Left ventricle myocardium inferior (tissue), 1 donor: ENCODE results near the gene EIF2B2. TPM values are rescaled to one million over a fixed set of nuclear protein-coding genes. Genes with fewer than 3 reads are reported as not detected.

Experiments
- DNase-seq: peaks from one replicate; pipeline ENCODE4 v3.0.0-alpha.2; 2020
- H3K27ac ChIP-seq: fragments of 200-600 bp; replicated peaks from 2 replicates; pipeline ENCODE4 v1.8.0; 2021
- H3K27me3 ChIP-seq: fragments of 200-600 bp; 2 replicates; pipeline ENCODE4 v1.8.0; 2021; ENCODE audit warnings: low read depth
- H3K36me3 ChIP-seq: fragments of 200-600 bp; 2 replicates; pipeline ENCODE4 v1.8.0; 2021
- H3K4me1 ChIP-seq: fragments of 200-600 bp; 2 replicates; pipeline ENCODE4 v1.8.0; 2021
- H3K4me3 ChIP-seq: fragments of 200-600 bp; 2 replicates; pipeline ENCODE4 v1.8.0; 2021; ENCODE audit warnings: mild to moderate bottlenecking, moderate library complexity
- H3K9me3 ChIP-seq: fragments of 200-600 bp; replicated peaks from 2 replicates; pipeline ENCODE4 v1.8.0; 2021
- CTCF ChIP-seq: fragments of 200-600 bp; IDR thresholded peaks from 2 replicates; pipeline ENCODE4 v1.8.0; 2021; ENCODE audit warnings: antibody characterized with exemption, mild to moderate bottlenecking, borderline replicate concordance
- intact Hi-C: fragments of 100-400 bp; cut with micrococcal nuclease; formaldehyde crosslinking; loops from one replicate; pipeline ENCODE4 v1.11.0; 2022
- total RNA-seq: library from RNA; stranded (reverse); fragmentation: NEBNext Ultra II Directional; extraction: Animal tissue kit (Norgen Biotek cat#: 25700); gene quantifications from one replicate; pipeline ENCODE4 v1.2.1, GENCODE V29; 2021
- donor health status: DM: no; HTN: yes; CAD: no; lungs with severe emphysema.

The EIF2B2 gene
- total RNA-seq, 1 donor from 2014 or later: 31.5 TPM

- Histone ChIP-seq H3K4me1 (peaks cover 54% of the 10 kb centered on the region), H3K27ac (peak overlapping the region; percentile 43)
- intact Hi-C loops: no loop called here
Measured at GRCh38 chr14:74979029-74979428, 23.7 kb upstream of the EIF2B2 start.

GRCh38 chr14:74979442-74980397 is 23.0 kb upstream of the EIF2B2 start:
- H3K4me1 ChIP-seq: peaks cover 47% of the 10 kb centered on the region

More at GRCh38 chr14:74979029-74979428, 23.7 kb upstream of the EIF2B2 start:
- H3K9me3 ChIP-seq: no peaks in the 10 kb centered on the region
- no peak for DNase-seq
- no peak overlapping the region for H3K4me3 ChIP-seq
- no peak for TF ChIP-seq CTCF
- no peaks in the 10 kb centered on the region for H3K36me3 ChIP-seq
- no peaks in the 10 kb centered on the region for H3K27me3 ChIP-seq

GRCh38 chr14:74980398-74980730 is 22.4 kb upstream of the EIF2B2 start:
- Histone ChIP-seq H3K4me3 (no peak overlapping the region), H3K9me3 (no peaks in the 10 kb centered on the region), H3K27me3 (no peaks in the 10 kb centered on the region), H3K36me3 (no peaks in the 10 kb centered on the region), H3K27ac (peak overlapping the region; percentile 43), H3K4me1 (peaks cover 45% of the 10 kb centered on the region)
- no peak for TF ChIP-seq CTCF
- DNase-seq: no peak
- intact Hi-C loops: no loop called here

More at GRCh38 chr14:74979442-74980397, 23.0 kb upstream of the EIF2B2 start:
- no peak for DNase-seq
- intact Hi-C loops: no loop called here
- TF ChIP-seq CTCF: no peak
- Histone ChIP-seq H3K36me3 (no peaks in the 10 kb centered on the region), H3K27me3 (no peaks in the 10 kb centered on the region), H3K9me3 (no peaks in the 10 kb centered on the region), H3K4me3 (no peak overlapping the region), H3K27ac (peak overlapping the region; percentile 43)

GRCh38 chr14:74980731-74981461 is 21.8 kb upstream of the EIF2B2 start:
- H3K4me1 ChIP-seq: peaks cover 42% of the 10 kb centered on the region
- no peaks in the 10 kb centered on the region for H3K36me3 ChIP-seq
- no peak for DNase-seq
- H3K9me3 ChIP-seq: no peaks in the 10 kb centered on the region
- no peak overlapping the region for H3K4me3 ChIP-seq
- peak overlapping the region; percentile 43 for H3K27ac ChIP-seq
- no peak for TF ChIP-seq CTCF
- intact Hi-C loops: no loop called here
- no peaks in the 10 kb centered on the region for H3K27me3 ChIP-seq

GRCh38 chr14:74981462-74981782 is 21.3 kb upstream of the EIF2B2 start:
- Histone ChIP-seq H3K9me3 (no peaks in the 10 kb centered on the region), H3K27me3 (no peaks in the 10 kb centered on the region), H3K27ac (peak overlapping the region; percentile 43), H3K4me1 (peaks cover 42% of the 10 kb centered on the region), H3K36me3 (no peaks in the 10 kb centered on the region), H3K4me3 (no peak overlapping the region)
- DNase-seq: no peak
- intact Hi-C loops: no loop called here
- no peak for TF ChIP-seq CTCF
